ENCODE results near the gene SLC23A1. TPM values are rescaled to one million over a fixed set of nuclear protein-coding genes. Genes with fewer than 3 reads are reported as not detected.
A peak's percentile ranks its signal among the peaks of the same experiment; 100 is the strongest.

Gene SLC23A1
- total RNA-seq, 4 donors from 2014 or later = not detected

DNA sequence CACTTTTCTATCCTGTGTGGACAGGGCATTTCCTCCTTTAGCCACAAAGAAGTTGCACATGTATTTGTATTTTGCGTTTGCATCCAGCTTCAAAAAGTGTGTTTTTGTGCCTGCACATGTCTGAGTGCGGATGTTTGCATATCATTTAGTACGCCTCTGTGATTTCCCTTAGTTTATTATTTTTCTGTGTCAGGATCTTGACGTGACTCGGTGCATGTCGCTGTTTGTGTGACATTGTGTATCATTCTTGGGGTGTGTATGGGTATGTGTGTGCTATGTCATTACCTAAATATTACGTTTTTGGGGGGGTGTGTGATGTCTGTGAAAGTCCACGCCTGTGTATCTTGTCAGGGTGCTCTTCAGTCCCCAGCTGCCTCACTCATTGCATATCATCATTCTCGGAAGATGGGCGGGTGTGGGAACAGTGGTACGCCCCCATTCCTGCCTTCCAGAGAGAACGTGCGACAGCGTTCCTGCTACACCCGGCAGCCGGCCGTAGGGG lies 41.9 kb downstream of the SLC23A1 start:
- DNase-seq (ENCODE audit: extremely low spot score) = no peak
- WGBS = 4% methylated on average over 15 of the region's 17 CpGs
- peaks cover 23 to 47% (median 43%) of the 10 kb centered on the region in 4 donors for H3K4me1 ChIP-seq
- H3K4me3 ChIP-seq = peak overlapping the region; percentile 78 to 98 (median 97)
- no peaks in the 10 kb centered on the region for H3K27me3 ChIP-seq
- no peaks in the 10 kb centered on the region for H3K9me3 ChIP-seq
- intact Hi-C loops (cut with DNase I) = loop anchor here (5.0 kb wide), 1 partner anchor 44 kb away; no protein-coding TSS in a partner anchor
- H3K36me3 ChIP-seq = no peaks in the 10 kb centered on the region
- H3K27ac ChIP-seq (replicated peaks in 1 of 4) = peak overlapping the region; percentile 98 to 99 (median 98)
- TF ChIP-seq POLR2AphosphoS5 (IDR thresholded peaks at IDR 0.05) = no peak
- no peak for TF ChIP-seq EP300 (IDR thresholded peaks at IDR 0.05)

DNA sequence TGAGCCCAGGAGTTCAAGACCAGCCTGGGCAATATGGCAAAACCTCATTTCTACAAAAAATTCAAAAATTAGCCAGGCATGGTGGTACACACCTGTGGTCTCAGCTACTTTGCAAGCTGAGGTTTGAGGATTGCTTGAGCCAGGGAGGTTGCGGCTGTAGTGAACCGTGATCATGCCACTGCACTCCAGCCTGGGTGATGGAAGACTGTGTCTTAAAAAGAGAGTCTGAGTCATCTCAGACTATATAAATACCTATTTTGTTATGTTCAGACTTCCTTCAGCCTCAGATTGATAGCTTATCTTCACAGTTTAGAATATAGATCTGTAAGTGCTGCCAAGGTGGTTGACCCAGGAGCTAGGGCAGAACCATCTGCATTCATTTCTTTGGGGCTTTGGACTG lies 43.0 kb downstream of the SLC23A1 start:
- TF ChIP-seq EP300 (IDR thresholded peaks at IDR 0.05) (no peak), POLR2AphosphoS5 (IDR thresholded peaks at IDR 0.05) (no peak), POLR2A (IDR thresholded peaks at IDR 0.05; ENCODE audit: low read depth) (no peak)
- TF ChIP-seq, protein P1, sequence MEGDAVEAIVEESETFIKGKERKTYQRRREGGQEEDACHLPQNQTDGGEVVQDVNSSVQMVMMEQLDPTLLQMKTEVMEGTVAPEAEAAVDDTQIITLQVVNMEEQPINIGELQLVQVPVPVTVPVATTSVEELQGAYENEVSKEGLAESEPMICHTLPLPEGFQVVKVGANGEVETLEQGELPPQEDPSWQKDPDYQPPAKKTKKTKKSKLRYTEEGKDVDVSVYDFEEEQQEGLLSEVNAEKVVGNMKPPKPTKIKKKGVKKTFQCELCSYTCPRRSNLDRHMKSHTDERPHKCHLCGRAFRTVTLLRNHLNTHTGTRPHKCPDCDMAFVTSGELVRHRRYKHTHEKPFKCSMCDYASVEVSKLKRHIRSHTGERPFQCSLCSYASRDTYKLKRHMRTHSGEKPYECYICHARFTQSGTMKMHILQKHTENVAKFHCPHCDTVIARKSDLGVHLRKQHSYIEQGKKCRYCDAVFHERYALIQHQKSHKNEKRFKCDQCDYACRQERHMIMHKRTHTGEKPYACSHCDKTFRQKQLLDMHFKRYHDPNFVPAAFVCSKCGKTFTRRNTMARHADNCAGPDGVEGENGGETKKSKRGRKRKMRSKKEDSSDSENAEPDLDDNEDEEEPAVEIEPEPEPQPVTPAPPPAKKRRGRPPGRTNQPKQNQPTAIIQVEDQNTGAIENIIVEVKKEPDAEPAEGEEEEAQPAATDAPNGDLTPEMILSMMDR (IDR thresholded peaks at IDR 0.05) = no peak
- intact Hi-C loops (cut with DNase I) = loop anchor here (5.0 kb wide), 1 partner anchor 43 kb away; no protein-coding TSS in a partner anchor
- no peak overlapping the region for H3K27ac ChIP-seq (replicated peaks in 1 of 4)
- H3K4me1 ChIP-seq = peaks cover 23 to 41% (median 36%) of the 10 kb centered on the region in 4 donors
- 83% methylated on average over 2 of the region's 2 CpGs for WGBS
- H3K36me3 ChIP-seq = no peaks in the 10 kb centered on the region
- H3K27me3 ChIP-seq = no peaks in the 10 kb centered on the region
- no peak overlapping the region for H3K4me3 ChIP-seq
- DNase-seq (ENCODE audit: extremely low spot score) = no peak
- no peaks in the 10 kb centered on the region for H3K9me3 ChIP-seq

DNA sequence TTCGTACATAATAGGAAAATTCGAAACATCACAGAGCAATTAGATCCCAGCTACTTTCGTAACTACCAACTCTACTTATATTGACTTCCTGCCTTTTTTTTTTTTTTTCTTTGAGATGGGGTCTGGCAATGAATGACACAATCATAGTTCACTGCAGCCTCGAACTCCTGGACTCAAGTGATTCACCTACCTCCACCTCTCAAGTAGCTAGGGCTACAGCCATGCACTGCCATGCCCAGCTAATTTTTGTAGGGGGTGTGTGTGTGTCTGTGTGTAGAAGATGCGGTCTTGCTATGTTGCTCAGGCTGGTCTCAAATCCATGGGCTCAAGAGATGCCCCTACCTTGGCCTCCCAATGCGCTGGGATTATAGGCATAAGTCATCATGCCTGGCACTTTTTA lies 47.3 kb downstream of the SLC23A1 start:
- H3K27ac ChIP-seq (replicated peaks in 1 of 4) = no peak overlapping the region
- H3K27me3 ChIP-seq = no peaks in the 10 kb centered on the region
- no peak overlapping the region for H3K4me3 ChIP-seq
- 73% methylated on average over 6 of the region's 6 CpGs for WGBS
- H3K9me3 ChIP-seq = no peaks in the 10 kb centered on the region
- no peak for TF ChIP-seq POLR2A (IDR thresholded peaks at IDR 0.05; ENCODE audit: low read depth)
- TF ChIP-seq, protein P1 (IDR thresholded peaks at IDR 0.05) = no peak
- TF ChIP-seq POLR2AphosphoS5 (IDR thresholded peaks at IDR 0.05) = no peak
- TF ChIP-seq EP300 (IDR thresholded peaks at IDR 0.05) = no peak
- H3K36me3 ChIP-seq = peaks cover 11 to 29% (median 26%) of the 10 kb centered on the region in 4 donors
- intact Hi-C loops (cut with DNase I) = no loop called here
- DNase-seq (ENCODE audit: extremely low spot score) = no peak
- H3K4me1 ChIP-seq = peaks cover 1 to 4% (median 3%) of the 10 kb centered on the region in 4 donors

Other genes with a start within 250 kb of the SLC23A1 start
- gene SIL1, start 184.9 kb downstream of the SLC23A1 start, total RNA-seq = 10 to 100 TPM; 20.3 to 39.2 (median 29.1) TPM
- 100 to 1,000 TPM; 164 to 234 (median 220) TPM for gene MATR3, start 89.6 kb downstream of the SLC23A1 start, total RNA-seq
- gene PAIP2, start 41.4 kb downstream of the SLC23A1 start, total RNA-seq = 100 to 1,000 TPM in 1 of 4 donors, 10 to 100 TPM in 3; 73.6 to 111 (median 97.0) TPM
- gene MZB1, start 6.6 kb upstream of the SLC23A1 start, total RNA-seq = under 1 TPM in 2 of 4 donors, not detected in 2; 0.78 to 0.99 TPM
- gene PROB1, start 11.8 kb upstream of the SLC23A1 start, total RNA-seq = 10 to 100 TPM in 2 of 4 donors, 1 to 10 TPM in 2; 2.5 to 11.0 (median 7.8) TPM
- gene SPATA24, start 20.8 kb upstream of the SLC23A1 start, total RNA-seq = 1 to 10 TPM; 2.9 to 6.5 (median 4.8) TPM
- gene DNAJC18, start 56.2 kb upstream of the SLC23A1 start, total RNA-seq = 10 to 100 TPM in 3 of 4 donors, 1 to 10 TPM in 1; 8.3 to 15.4 (median 13.4) TPM
- 10 to 100 TPM in 3 of 4 donors, 1 to 10 TPM in 1; 7.9 to 42.9 (median 31.4) TPM for gene ECSCR, start 79.4 kb upstream of the SLC23A1 start, total RNA-seq
- gene SMIM33, start 87.7 kb upstream of the SLC23A1 start, total RNA-seq = not detected
- gene STING1, start 99.5 kb upstream of the SLC23A1 start, total RNA-seq = 10 to 100 TPM; 22.0 to 82.8 (median 52.4) TPM
- gene UBE2D2, start 178.0 kb upstream of the SLC23A1 start, total RNA-seq = 100 to 1,000 TPM in 1 of 4 donors, 10 to 100 TPM in 3; 86.9 to 104 (median 91.5) TPM

Data from esophagus muscularis mucosa (tissue), 4 donors.